ENCODE data around the gene MEIS3. TPM values are rescaled to one million over a fixed set of nuclear protein-coding genes. Genes with fewer than 3 reads are reported as not detected.

Gene MEIS3
- total RNA-seq, 1 experiment from 2014 or later: 1.9 TPM

DNA sequence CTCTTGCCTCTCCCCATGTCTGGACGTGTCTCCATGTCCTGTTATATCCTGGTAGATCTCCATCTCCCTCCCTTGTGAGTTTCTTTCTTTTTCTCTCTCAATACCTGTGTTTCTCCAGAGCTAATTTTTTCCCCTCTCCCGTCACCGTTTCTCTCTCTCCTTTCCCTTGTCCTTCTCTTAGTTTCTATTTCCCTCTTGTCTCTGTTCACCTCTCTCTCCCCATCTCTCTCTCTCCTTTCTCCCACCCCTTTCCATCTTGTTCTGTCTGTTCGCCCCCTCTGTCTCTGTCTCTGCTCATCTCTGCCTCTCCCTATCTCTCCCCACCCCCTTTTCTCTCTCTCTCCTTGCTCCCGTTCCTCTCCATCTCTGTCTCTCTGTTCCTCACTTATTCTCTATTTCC, 39.3 kb upstream of the MEIS3 start:
- Histone ChIP-seq H3K4me3 (no peak overlapping the region), H3K4me1 (replicated peaks; ENCODE audit: insufficient read depth) (no peaks in the 10 kb centered on the region), H3K27me3 (ENCODE audit: insufficient read depth, low read depth) (peaks cover 81% of the 10 kb centered on the region), H3K9me2 (ENCODE audit: insufficient read depth) (no peaks in the 10 kb centered on the region), H2AFZ (no peak overlapping the region), H3F3A (ENCODE audit: insufficient read depth, low read depth) (no peaks in the 10 kb centered on the region), H3K79me2 (ENCODE audit: low read depth) (no peaks in the 10 kb centered on the region), H3K36me3 (ENCODE audit: low read depth) (no peaks in the 10 kb centered on the region), H3K27ac (no peak overlapping the region), H4K20me1 (ENCODE audit: insufficient read depth) (no peaks in the 10 kb centered on the region), H3K9me3 (ENCODE audit: insufficient read depth, low read depth) (peaks cover 8% of the 10 kb centered on the region; the same call in 1 of the 2 replicates), H3K4me2 (no peak overlapping the region)
- CTCF ChIA-PET: no interaction called here
- POLR2A ChIA-PET (ENCODE audit: unreplicated experiment): interaction anchor here (0.7 kb wide), 1 partner anchor 13 kb away, joined by 3 read pairs; no protein-coding TSS in a partner anchor
- intact Hi-C loops (cut with micrococcal nuclease; ENCODE audit: unreplicated experiment): no loop called here
- DNase-seq: no peak
- TF ChIP-seq EZH2 (IDR thresholded peaks at IDR 0.05; ENCODE audit: low read depth): no peak
- TF ChIP-seq, protein P1, sequence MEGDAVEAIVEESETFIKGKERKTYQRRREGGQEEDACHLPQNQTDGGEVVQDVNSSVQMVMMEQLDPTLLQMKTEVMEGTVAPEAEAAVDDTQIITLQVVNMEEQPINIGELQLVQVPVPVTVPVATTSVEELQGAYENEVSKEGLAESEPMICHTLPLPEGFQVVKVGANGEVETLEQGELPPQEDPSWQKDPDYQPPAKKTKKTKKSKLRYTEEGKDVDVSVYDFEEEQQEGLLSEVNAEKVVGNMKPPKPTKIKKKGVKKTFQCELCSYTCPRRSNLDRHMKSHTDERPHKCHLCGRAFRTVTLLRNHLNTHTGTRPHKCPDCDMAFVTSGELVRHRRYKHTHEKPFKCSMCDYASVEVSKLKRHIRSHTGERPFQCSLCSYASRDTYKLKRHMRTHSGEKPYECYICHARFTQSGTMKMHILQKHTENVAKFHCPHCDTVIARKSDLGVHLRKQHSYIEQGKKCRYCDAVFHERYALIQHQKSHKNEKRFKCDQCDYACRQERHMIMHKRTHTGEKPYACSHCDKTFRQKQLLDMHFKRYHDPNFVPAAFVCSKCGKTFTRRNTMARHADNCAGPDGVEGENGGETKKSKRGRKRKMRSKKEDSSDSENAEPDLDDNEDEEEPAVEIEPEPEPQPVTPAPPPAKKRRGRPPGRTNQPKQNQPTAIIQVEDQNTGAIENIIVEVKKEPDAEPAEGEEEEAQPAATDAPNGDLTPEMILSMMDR (conservative IDR thresholded peaks at IDR 0.05): no peak
- BruUV-seq (replicated peaks): no TSS peak

DNA sequence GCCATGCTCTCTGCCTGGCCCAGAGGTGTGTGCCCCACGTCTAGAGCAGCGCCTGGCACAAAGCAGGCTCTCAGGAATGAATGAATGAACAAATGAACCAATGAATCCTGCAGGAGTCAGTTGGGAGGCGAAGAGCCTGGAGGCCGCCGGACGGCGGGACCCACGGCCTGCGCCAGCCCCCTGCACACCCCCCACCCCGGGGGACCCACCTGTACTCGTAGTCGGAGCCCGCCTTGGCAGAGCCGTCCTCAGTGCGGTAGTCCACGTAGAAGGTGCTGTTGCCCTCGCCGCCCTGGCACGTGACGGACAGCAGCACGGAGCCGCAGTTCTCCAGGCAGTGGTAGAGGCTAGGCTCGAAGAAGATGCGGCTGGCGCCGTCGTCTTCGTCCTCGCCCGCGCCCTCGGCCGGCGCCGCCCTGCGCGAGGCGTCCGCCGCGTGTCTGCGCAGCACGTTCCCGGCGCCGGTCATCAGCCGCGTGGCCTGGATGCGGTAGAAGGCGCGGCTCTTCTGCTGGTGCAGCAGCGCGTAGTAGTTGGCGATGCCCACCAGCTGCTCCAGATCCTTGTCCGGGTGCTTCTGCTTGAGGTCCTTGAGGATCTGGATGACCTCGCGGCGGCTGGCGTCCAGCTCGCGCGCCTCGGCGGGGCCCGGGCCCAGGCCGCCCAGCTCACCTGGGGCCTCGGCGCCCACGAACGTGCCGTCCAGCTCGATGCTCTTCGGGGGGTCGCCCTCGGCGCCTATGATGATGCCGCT, 37.6 kb upstream of the MEIS3 start:
- no TSS peak for BruUV-seq (replicated peaks)

DNA sequence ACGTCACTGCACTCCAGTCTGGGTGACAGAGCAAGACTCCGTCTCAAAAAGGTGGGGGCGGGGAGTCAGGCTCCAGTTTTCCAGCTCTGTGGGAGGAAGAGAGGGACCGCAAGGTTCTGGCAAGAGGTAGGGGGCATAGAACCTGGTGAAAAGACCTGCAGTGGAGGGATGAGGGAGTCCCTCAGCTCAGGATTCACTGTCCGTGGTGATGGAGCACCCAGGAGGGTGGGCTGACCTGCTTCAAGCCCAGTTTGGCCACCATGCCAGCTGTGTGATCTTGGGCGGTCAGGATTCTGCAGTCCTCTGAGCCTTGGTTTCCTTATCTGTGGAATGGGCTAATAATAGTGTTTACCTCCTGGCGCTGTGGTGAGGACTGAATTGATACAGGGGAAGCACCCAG, 31.2 kb upstream of the MEIS3 start:
- H3F3A ChIP-seq (ENCODE audit: insufficient read depth, low read depth): peaks cover 5% of the 10 kb centered on the region; the same call in 1 of the 2 replicates
- TF ChIP-seq, protein P1 (conservative IDR thresholded peaks at IDR 0.05): no peak
- TF ChIP-seq EZH2 (IDR thresholded peaks at IDR 0.05; ENCODE audit: low read depth): no peak
- ChIA-PET CTCF (interaction anchor here (0.5 kb wide), 1 partner anchor 189 kb away, joined by 10 read pairs; no protein-coding TSS in a partner anchor), POLR2A (ENCODE audit: unreplicated experiment) (interaction anchor here (0.7 kb wide), 1 partner anchor 11 kb away, joined by 4 read pairs; no protein-coding TSS in a partner anchor)
- H3K9me2 ChIP-seq (ENCODE audit: insufficient read depth): no peaks in the 10 kb centered on the region
- H3K4me1 ChIP-seq (replicated peaks; ENCODE audit: insufficient read depth): no peaks in the 10 kb centered on the region
- intact Hi-C loops (cut with micrococcal nuclease; ENCODE audit: unreplicated experiment): no loop called here
- no peak overlapping the region for H3K27ac ChIP-seq
- no TSS peak for BruUV-seq (replicated peaks)
- no peaks in the 10 kb centered on the region for H4K20me1 ChIP-seq (ENCODE audit: insufficient read depth)
- no peaks in the 10 kb centered on the region for H3K36me3 ChIP-seq (ENCODE audit: low read depth)
- H3K9me3 ChIP-seq (ENCODE audit: insufficient read depth, low read depth): peaks cover 2% of the 10 kb centered on the region; the same call in 1 of the 2 replicates
- H3K4me2 ChIP-seq: no peak overlapping the region
- peaks cover 80% of the 10 kb centered on the region for H3K27me3 ChIP-seq (ENCODE audit: insufficient read depth, low read depth)
- no peak overlapping the region for H3K4me3 ChIP-seq
- H3K79me2 ChIP-seq (ENCODE audit: low read depth): no peaks in the 10 kb centered on the region
- no peak for DNase-seq
- no peak overlapping the region for H2AFZ ChIP-seq

More for the DNA sequence above, 37.6 kb upstream of the MEIS3 start:
- Histone ChIP-seq H3K4me2 (no peak overlapping the region), H3K79me2 (ENCODE audit: low read depth) (no peaks in the 10 kb centered on the region), H3K27me3 (ENCODE audit: insufficient read depth, low read depth) (peaks cover 81% of the 10 kb centered on the region), H3K4me3 (no peak overlapping the region), H3K9me3 (ENCODE audit: insufficient read depth, low read depth) (peaks cover 8% of the 10 kb centered on the region; the same call in 1 of the 2 replicates), H3K36me3 (ENCODE audit: low read depth) (no peaks in the 10 kb centered on the region), H4K20me1 (ENCODE audit: insufficient read depth) (no peaks in the 10 kb centered on the region), H2AFZ (no peak overlapping the region), H3K4me1 (replicated peaks; ENCODE audit: insufficient read depth) (no peaks in the 10 kb centered on the region), H3K27ac (no peak overlapping the region), H3K9me2 (ENCODE audit: insufficient read depth) (no peaks in the 10 kb centered on the region), H3F3A (ENCODE audit: insufficient read depth, low read depth) (no peaks in the 10 kb centered on the region)
- ChIA-PET POLR2A (ENCODE audit: unreplicated experiment) (no interaction called here), CTCF (no interaction called here)
- DNase-seq: no peak
- intact Hi-C loops (cut with micrococcal nuclease; ENCODE audit: unreplicated experiment): no loop called here
- no peak for TF ChIP-seq EZH2 (IDR thresholded peaks at IDR 0.05; ENCODE audit: low read depth)
- TF ChIP-seq, protein P1 (conservative IDR thresholded peaks at IDR 0.05): no peak

Data from PC-9 (cell line).